HFFc6 (cell line): ENCODE measurements around the gene OTOS. TPM values are rescaled to one million over a fixed set of nuclear protein-coding genes. Genes with fewer than 3 reads are reported as not detected.

Experiments
- DNase-seq: peaks from one replicate; pipeline ENCODE4 v3.0.0-alpha.2; 2018
- H3K27ac Mint-ChIP-seq: 2 replicates; pipeline ENCODE4 v1.8.0; 2020; ENCODE audit warnings: mild to moderate bottlenecking, mixed read lengths
- H3K27me3 Mint-ChIP-seq: 2 replicates; pipeline ENCODE4 v1.8.0; 2021; ENCODE audit warnings: mild to moderate bottlenecking, moderate library complexity, mixed read lengths; ENCODE audit not compliant: insufficient read depth
- H3K36me3 Mint-ChIP-seq: 2 replicates; pipeline ENCODE4 v1.8.0; 2021; ENCODE audit warnings: low read depth, mixed read lengths
- H3K4me1 Mint-ChIP-seq: 2 replicates; pipeline ENCODE4 v1.8.0; 2020; ENCODE audit warnings: low read depth, mixed read lengths
- H3K4me3 Mint-ChIP-seq: 2 replicates; pipeline ENCODE4 v1.8.0; 2020; ENCODE audit warnings: mild to moderate bottlenecking, moderate library complexity, mixed read lengths
- H3K9me3 Mint-ChIP-seq: 2 replicates; pipeline ENCODE4 v1.8.0; 2020; ENCODE audit warnings: mild to moderate bottlenecking, mixed read lengths
- total RNA-seq, 6 experiments: library from RNA; stranded (reverse); fragmentation: NEBNext Ultra II Directional; extraction: Animal tissue kit (Norgen Biotek cat#: 25700); gene quantifications; 2 replicates in 1 of 6; 3 replicates in 5 of 6; pipeline ENCODE4 v1.2.3, GENCODE V29; 2021
- TF ChIP-seq, protein P1 (sequence below): fragments of 200-600 bp; sonication (generic); IDR thresholded peaks from 2 replicates; pipeline ENCODE4 v1.5.0; 2021; ENCODE audit warnings: antibody characterized with exemption, mild to moderate bottlenecking

The OTOS gene
- total RNA-seq, 6 experiments from 2014 or later, result 0.27 to 0.43 TPM; not detected in 4

DNA sequence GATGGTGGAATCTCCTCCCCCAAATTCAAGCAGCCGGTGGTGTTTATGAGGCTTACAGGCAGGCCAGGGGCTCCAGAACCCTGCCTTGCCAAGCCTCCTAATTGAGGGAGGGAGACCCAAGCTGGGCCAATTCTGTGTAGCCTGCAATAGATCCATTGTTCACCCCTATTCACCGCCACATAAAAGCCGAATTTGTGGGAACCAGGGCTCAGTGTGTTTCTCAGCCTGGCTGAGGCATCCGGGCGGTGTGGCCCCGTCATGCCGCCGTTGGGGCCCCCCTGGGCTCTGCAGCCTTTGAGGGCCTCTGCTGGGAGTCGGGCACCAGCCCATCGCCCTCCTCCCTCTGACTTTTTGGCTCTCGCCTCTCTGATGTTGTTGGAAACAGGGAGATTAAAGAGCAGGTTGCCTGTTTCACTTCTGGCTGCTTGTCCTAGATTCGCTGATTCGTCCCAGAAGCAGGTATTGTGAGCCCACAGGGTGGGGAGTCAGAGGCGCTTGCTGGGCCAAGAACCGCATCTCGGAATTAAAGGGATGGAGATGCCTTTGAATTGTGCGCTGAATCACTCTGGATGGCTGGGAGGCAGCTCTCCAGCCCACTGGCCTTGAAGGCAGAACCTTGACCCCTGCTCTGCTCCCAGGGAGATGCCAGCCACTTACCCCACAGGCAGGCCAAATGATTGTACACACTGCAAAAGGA is 14.7 kb upstream of the OTOS start:
- peaks cover 5% of the 10 kb centered on the region; the same call in 1 of the 2 replicates for H3K9me3 Mint-ChIP-seq
- no peaks in the 10 kb centered on the region for H3K4me1 Mint-ChIP-seq
- DNase-seq, result no peak
- no peak overlapping the region for H3K27ac Mint-ChIP-seq
- H3K4me3 Mint-ChIP-seq, result no peak overlapping the region
- TF ChIP-seq, protein P1, sequence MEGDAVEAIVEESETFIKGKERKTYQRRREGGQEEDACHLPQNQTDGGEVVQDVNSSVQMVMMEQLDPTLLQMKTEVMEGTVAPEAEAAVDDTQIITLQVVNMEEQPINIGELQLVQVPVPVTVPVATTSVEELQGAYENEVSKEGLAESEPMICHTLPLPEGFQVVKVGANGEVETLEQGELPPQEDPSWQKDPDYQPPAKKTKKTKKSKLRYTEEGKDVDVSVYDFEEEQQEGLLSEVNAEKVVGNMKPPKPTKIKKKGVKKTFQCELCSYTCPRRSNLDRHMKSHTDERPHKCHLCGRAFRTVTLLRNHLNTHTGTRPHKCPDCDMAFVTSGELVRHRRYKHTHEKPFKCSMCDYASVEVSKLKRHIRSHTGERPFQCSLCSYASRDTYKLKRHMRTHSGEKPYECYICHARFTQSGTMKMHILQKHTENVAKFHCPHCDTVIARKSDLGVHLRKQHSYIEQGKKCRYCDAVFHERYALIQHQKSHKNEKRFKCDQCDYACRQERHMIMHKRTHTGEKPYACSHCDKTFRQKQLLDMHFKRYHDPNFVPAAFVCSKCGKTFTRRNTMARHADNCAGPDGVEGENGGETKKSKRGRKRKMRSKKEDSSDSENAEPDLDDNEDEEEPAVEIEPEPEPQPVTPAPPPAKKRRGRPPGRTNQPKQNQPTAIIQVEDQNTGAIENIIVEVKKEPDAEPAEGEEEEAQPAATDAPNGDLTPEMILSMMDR, result no peak
- H3K27me3 Mint-ChIP-seq, result peaks cover 26% of the 10 kb centered on the region
- H3K36me3 Mint-ChIP-seq, result no peaks in the 10 kb centered on the region

DNA sequence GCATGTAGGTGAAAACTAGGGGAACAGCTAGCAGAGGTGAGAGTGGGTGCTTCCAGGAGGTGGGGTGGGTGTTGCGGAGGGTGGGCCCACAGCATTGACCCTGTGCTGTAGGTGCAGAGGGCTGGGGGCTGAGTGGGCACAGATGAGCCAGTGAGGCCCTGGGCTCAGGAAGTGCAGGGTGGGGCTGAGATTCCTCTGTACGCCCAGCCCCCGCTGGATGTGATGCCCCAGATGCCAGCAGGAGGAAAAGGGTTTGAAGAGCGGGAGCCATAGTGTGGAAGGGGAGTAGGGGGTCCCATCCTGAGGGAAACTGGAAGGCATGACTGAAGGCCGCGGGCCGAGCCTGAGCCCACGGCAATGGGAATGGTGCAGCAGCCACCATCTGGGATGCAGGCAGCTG is 14.1 kb upstream of the OTOS start:
- Mint-ChIP-seq H3K27me3 (peaks cover 26% of the 10 kb centered on the region), H3K36me3 (no peaks in the 10 kb centered on the region), H3K27ac (no peak overlapping the region), H3K9me3 (peaks cover 5% of the 10 kb centered on the region; the same call in 1 of the 2 replicates), H3K4me3 (no peak overlapping the region), H3K4me1 (no peaks in the 10 kb centered on the region)
- TF ChIP-seq, protein P1, result no peak
- DNase-seq, result no peak

DNA sequence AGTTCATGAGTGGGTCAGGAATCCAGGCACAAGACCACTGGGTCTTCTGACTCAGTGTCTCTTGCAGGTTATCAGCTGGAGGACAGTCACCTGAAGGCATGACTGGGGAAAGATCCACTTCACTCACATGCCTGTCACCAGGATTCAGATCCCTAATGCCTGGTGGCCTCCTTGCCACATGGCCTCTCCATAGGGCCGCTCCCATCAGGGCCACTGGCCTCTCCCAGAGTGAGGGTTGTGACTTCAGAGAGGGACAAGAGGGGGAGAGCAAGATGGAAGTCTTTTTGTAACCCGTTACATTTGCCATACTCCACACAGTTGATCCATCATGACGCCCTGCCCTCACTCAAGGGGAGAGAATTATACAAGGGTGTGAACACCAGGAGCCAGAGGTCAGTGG is 13.0 kb upstream of the OTOS start:
- no peak for DNase-seq
- Mint-ChIP-seq H3K36me3 (no peaks in the 10 kb centered on the region), H3K9me3 (peaks cover 5% of the 10 kb centered on the region; the same call in 1 of the 2 replicates), H3K27me3 (peaks cover 28% of the 10 kb centered on the region), H3K4me1 (no peaks in the 10 kb centered on the region), H3K27ac (no peak overlapping the region), H3K4me3 (no peak overlapping the region)
- TF ChIP-seq, protein P1, result no peak

DNA sequence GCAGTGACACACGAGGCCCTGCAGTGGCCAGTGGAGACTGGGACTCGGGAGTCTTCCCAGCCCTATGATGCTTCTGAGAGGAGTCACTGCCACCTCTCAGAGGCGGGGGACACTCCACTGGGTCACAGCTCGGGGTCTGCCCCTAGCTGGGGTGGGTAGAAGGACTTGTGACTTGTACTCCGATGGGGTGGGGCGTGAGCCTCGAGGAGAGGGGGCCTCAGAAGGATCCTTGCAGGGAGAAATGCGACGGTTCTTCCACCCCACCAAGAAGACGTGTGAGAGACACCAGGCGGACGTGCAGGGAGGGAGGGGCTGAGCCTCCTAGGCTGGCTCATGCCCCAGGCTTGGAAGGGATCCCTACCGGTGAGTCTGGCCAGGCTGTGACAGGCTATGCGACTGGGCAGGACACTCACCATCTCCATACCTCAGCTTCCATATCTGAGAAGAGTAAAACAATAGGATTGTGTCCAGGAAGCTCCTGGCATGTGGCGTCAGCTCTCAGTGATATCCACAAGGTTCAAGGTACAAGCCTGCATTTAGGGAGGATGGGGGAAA is 11.1 kb upstream of the OTOS start:
- Mint-ChIP-seq H3K27me3 (peaks cover 28% of the 10 kb centered on the region), H3K36me3 (no peaks in the 10 kb centered on the region), H3K4me1 (no peaks in the 10 kb centered on the region), H3K4me3 (no peak overlapping the region), H3K9me3 (peaks cover 8% of the 10 kb centered on the region; the same call in 1 of the 2 replicates), H3K27ac (no peak overlapping the region)
- TF ChIP-seq, protein P1, result no peak
- DNase-seq, result no peak

DNA sequence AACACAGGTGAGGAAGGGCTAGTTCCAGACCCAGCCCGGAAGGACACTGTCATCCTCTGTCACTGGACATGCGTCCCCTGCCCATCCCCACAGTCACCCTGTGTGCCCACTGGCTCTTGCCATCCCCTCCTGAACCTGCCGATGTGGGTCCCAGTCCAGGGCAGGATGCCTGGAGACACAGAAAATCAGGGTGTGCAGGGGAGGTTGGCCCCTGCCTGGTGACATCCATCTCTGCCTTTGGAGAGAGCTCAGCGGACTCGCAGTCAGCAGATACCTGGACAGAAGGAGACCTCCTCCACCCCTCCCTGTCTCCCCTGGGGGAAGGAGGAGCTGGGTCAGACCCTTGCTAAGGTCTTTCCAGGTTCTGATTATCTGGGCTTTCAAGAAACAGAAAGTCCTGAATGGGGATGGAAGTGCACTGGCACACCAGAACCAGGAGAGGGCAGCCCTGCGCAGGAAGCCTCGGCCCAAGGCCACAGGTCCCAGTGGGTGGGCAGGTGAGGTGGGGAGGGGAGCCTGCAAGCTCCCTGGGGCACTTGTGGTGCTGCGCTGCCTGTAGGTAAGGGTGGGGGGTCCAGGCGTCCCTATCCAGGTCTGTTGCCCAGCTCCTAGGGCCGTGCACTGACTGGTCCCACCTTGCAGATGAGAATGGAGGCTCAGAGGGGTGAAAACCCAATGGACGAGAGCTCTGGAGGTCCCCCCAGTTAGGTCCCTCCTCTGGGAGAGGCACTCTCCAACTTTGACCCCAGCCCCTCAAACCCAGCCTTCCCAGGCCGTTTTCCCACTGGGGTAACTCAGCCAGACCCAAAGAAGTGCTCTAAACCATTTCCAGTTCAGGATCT is 9.7 kb upstream of the OTOS start:
- TF ChIP-seq, protein P1, result peak; percentile 91
- DNase-seq, result no peak
- H3K36me3 Mint-ChIP-seq, result no peaks in the 10 kb centered on the region
- H3K27me3 Mint-ChIP-seq, result peaks cover 26% of the 10 kb centered on the region
- no peak overlapping the region for H3K27ac Mint-ChIP-seq
- H3K4me1 Mint-ChIP-seq, result no peaks in the 10 kb centered on the region
- peaks cover 8% of the 10 kb centered on the region; the same call in 1 of the 2 replicates for H3K9me3 Mint-ChIP-seq
- H3K4me3 Mint-ChIP-seq, result no peak overlapping the region
